ENCODE measurements around the gene BTG4.
A peak's percentile ranks its signal among the peaks of the same experiment; 100 is the strongest.

BTG4 gene

DNA sequence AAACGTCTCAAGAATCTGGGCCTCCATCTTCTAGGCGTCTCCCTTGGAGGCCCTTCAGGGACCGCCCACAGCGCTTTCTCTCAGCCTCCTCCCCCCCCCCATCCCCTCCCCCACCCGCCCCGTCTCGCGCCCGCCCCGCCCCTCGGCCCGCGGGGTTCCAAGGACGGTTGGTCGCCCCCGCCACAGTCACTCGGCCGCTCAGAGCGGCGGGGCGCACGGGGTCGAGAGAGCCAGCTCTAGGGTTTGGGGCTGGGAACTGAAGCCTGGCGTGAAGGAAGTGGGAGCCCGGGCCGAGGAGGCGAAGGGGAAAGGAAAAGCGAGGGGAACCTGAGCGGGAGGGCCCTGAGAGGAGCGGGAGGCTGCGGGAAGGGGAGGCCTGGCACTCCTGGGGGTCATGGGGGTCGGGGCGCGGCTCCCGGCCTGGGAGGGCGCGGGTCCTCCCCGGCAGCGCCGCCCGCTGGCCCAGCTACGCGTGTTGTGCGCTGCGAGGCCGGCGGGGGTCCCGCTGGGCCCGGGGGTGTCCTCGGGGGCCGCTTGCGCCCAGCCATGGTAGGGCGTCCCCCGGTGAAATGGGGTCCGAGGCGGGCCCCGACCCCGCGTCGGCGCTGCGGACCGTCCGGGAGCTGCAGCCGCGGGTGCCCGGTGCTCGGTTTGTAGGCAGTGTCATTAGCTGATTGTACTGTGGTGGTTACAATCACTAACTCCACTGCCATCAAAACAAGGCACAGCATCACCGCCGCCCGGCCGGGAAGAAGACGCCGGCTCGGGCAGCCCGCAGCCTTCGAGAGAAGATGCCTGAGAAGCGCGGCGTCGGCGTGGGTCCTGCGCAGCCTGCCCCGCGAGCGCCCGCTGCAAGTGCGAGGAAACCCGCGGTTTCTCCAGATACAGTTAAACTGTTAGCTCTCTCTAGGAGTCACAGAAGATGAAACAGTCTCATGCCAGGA lies at the start of gene BTG4:
Gene BTG4, minus strand, starts transcription at position 91 of the 944 bp plus-strand sequence. CDS start 13,610 bp downstream, outside the sequence.
- no peak for DNase-seq

DNA sequence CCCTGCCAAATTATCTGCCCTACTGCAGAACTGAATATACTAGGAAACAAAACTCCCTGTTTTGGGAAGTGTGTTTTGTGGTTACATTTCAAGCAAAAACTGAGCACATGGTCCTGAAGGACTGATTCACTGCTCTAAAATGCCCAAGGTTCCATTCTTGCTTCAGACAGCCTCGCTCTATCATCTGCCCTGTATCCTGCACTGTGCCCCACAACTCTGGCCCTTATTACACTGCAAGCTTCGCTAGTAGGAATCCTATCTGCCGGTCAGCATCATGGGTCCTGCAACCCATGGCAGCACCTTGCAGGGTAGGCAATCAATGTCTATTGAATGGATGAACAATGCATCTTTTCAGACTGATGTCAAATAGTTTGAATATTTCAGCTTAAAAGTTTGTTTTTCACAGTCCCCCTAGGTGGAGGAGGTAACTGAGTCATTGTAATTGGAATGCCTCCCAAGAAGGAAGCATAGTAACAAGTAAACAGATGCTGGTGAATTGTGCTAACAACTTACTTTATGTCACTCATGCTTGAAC lies 49.7 kb upstream of the BTG4 start:
- DNase-seq: no peak

DNA sequence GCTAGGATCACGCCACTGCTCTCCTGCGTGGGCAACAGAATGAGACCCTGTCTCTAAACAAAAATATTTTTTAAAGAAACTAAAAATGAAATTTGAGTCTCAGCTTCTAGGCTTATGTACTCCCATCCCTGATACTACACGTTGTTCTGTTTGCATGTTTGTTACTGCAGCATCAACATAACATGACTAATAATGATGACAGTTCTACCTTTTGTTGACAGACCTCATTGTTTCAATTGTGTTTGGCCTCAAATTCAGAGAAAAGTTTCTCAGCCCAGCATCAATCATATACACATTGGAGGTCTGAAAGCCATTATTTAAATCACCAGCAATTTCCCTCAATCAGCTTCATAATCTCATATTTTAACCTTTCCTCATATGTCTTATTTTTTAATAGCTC lies 49.1 kb upstream of the BTG4 start:
- DNase-seq: no peak

DNA sequence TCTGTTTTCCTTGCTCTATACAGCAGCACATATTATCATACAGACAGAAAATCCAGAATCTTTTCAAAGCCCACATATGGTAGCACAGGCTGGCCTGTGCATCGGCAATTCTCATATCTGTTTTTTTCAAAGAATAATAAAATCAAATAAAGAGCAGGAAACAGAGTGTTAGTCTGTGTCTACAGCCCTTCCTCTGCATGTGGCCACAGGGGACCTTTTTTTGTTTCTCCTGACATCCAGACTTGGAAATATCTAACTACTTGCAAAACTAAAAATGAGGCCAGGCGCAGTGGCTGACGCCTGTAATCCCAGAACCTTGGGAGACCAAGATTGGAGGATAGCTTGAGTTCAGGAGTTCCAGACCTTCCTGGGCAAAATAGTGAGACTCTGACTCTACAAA lies 48.6 kb upstream of the BTG4 start:
- DNase-seq: no peak

DNA sequence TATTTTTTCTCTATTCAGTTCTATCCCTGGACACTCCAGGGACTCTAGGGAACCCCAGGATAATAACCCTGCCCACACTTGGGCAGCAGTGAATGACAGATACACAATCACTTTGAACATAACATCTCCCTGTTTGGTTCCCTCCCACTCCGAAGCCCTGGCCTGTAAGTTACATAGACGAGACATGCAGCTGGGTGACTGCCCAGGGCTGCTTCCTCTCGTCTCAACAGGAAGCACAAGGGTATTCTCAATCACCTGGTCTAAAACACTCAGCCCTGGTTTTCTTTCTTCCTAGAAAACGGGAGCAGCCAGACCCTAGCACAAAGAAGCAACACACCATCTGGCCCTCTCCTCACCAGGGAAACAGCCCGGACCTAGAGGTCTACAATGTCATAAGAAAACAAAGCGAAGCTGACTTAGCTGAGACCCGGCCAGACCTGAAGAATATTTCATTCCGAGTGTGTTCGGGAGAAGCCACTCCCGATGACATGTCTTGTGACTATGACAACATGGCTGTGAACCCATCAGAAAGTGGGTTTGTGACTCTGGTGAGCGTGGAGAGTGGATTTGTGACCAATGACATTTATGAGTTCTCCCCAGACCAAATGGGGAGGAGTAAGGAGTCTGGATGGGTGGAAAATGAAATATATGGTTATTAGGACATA lies 47.7 kb upstream of the BTG4 start:
- no peak for DNase-seq

DNA sequence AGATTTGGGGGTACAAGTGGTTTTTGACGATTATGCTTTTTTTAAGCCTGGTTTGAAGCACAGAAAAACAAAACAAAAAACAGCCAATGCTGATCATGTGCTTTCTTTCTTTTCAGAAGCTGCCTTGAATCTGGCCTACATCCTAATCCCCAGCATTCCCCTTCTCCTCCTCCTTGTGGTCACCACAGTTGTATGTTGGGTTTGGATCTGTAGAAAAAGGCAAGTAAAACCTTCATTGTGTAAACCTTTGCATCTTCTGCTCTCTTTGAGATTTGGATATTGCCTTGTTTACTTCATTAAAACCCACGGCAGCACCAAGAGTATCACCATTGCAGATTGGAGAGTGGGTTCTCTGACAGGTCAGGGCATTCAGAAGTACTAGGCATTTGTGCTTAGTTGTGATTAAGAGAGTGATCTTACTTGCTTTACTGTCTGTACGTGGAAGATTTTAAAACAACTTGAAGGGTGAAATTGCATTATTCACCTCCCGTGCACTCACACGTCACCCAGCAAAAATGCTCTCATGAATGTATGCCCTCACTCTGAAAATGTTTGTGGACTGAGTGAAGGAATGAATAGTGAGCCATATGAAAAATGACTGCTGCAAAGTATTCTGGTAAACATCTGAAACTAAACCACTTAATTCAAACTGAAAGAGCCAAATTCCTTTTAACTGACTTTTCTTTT lies 45.4 kb upstream of the BTG4 start:
- DNase-seq: no peak

DNA sequence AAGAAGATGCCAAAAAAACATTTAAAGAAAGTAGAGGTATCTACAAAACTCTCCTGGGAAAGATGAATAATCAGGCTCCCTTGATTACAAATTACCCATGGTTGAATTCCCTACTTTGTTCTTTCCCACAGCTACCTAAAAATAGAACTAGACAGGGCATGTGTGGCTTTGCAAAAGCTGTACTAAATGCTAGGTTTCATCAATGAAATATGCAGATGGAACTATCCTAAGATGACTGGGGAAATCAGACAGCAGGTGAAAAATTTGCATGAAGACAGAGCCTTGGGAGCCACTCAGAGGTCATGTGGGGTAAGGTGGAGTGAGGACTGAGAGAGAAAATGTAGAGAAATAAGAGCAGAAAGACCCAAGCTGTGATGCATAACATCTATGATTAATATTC lies 43.1 kb upstream of the BTG4 start:
- DNase-seq: no peak

DNA sequence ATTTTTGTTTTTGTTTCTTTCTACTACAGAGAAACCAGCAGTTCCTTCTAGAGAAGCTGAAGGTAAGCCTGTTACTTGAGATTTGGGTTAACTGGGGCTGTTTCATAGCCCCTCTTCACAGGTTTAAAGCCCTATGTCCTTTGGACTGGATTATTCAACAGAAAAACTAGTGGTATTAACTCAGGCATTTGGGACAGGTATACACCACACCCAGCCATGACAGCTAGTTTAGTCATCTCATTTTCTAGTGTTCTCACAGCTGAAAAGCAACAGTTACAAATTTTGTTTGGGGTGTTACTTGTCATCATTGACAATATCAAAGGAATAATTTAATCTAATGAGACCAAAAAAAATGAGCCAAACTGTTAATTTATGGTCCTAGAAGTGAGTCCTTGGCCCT lies 42.3 kb upstream of the BTG4 start:
- no peak for DNase-seq

DNA sequence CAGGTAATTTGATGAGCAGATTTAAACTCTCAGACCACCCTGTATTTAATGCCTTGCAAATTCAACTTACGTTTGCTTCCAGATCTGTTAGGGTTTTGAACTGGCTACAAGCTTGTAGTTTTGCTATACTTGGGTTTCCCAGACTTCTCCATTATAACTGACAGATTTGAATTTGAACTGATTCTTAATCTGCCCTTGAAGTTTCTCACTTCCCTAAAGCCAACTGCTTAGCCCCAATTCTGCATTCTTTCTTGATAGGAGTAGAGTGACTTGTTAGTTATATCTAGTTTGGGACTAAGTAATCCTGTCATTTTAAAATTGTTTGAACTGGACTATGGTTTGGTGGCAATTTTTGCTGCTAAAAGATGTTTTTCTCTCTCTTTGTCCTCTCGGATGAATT lies 38.1 kb upstream of the BTG4 start:
- no peak for DNase-seq

DNA sequence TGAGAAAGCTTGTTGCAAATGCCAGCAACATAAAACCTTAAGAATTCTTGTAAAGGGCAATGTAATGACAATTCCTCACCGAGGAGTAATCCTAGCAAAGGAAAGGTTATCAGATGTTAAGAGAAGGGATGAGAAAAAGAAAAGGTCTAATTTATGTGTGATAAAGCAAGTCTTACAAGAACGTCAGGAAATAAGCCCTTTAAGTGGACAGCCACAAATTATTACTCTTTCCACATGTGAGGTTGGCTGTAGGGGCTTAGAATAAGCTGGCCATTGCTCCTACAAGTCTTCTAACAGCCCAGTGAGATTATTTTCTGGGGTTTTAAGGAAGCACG lies 37.6 kb upstream of the BTG4 start:
- DNase-seq: no peak

DNA sequence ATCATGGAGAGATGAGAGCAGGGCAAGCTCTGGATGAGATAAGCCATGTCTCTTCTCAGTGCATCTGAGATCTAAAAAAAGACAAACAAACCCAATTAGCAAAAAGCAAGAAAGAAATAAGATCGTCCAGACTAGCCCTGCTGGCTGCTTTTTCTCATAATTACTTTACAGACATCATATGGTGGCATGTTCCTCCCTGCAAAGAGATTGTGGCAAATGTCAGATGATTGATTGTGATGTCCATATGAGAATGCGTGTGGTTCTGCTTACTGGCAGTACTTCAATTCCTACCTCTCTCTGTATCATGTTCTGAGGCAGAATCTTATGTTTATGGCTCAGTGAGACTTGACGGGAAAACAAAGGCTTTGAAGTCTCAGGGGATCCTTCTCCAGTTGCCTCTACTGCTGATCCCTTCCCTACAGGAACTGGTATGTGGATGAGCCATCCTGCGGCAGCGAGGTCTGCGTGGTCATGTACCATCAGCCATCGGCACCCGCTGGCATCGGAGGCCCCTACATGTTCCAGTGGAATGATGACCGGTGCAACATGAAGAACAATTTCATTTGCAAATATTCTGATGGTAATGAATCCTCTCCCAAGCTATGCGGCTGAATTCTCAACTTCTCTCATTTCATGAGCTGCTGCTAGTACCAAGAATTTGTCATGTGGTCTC lies 37.1 kb upstream of the BTG4 start:
- DNase-seq: no peak

DNA sequence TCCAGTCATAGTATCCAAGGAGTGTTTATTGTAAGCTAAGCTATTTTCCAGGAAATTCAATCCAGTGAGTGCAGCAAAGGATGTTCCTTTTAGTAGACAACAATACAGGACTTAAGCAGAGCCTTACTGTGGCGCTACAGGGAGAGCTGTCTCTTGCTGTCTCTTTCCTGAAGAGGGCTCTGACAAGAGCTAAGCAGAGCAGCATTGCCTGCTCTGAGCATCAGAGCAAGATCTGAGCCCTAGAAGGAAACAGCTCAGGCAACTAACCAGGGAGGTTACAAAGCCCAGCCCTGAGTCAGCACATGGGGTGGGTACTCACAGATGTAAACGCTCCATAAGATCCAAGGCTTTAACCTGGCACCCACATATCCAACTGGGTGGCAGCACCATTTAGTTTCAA lies 36.3 kb upstream of the BTG4 start:
- no peak for DNase-seq

DNA sequence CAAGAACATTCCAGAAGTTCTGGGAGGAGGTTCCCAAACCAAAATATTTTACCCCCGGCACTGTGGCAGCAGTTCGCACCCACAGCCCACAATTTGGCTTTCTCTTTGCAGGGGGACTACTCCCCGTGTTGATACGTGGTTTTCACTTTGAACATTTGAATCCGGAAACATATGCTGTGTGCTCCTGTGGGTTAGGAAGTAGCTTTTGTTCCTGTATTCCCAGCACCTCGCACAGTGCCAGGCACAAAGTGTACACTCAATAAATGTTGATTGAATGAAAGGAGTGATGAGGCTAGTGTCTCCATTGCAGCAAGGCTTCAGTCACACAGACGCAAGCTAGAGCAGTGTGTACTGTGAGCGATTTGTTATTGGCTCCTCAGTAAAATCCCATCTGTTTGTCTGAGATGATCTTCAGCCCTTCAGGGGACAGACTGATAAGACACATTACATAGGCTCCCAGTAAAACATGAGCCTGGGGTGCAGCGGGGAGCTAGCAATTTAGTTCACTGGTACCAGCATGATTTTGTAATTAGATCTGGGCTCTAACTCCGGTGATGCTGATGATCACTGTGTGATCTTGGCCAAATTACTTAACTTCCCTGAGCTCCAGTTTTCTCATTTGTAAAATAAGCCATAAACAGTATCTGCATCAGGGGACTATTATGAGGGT lies 30.6 kb upstream of the BTG4 start:
- no peak for DNase-seq

DNA sequence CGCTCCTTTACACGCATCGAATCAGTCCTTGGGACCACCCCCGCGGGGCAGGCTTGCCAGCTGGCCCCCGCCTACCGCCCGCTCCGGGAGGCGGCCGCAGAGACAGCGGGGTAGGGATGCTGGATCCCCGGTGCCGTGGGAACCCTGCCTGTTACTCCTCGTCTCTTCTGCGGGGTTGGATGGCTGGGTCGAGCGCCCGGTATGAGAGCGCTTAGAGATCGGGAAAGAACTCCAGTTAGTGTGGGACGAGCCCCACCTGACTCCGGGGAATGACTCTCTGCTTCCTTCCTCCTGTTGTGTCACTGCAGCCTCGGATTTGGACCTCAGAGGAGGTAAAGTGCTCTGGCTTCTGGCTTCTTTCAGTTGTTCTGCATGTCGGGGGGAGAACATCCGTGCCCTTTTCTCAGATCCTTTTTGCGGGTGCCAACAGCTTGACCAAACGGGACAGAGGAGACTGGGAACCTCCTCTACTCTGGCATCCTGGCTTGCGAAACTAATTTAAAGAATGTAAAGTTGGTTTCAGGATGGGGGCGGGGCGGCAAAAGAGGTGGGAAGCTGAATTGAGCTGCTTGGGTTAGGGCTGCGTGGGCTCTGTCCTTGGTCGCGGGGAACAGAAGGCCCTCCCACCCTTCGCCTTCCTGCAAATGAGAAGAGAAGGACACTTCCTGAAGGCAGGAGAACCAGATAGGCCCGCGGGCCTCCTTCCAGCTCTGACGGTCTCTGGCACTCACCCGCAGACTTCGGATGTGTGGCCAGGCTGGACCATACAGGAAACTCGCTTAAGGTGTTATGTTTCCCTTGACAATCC lies 29.3 kb upstream of the BTG4 start:
- DNase-seq: no peak

DNA sequence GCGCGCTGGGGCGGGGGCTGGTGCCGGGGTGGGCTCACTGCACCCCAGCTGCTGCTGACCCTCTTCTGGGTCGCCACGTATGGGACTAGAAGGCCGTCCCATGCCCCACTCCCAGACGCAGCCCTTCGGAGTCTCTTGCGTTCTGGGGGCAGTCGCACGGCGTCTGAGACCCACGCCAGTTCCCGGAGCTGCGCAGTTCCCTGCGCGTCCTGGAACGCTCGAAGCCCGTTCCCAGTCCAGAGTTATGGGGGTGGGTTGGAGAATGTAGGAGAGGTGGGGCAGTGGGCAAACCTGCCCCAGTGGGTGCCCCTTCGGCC lies 28.7 kb upstream of the BTG4 start:
- DNase-seq: peak; percentile 24

DNA sequence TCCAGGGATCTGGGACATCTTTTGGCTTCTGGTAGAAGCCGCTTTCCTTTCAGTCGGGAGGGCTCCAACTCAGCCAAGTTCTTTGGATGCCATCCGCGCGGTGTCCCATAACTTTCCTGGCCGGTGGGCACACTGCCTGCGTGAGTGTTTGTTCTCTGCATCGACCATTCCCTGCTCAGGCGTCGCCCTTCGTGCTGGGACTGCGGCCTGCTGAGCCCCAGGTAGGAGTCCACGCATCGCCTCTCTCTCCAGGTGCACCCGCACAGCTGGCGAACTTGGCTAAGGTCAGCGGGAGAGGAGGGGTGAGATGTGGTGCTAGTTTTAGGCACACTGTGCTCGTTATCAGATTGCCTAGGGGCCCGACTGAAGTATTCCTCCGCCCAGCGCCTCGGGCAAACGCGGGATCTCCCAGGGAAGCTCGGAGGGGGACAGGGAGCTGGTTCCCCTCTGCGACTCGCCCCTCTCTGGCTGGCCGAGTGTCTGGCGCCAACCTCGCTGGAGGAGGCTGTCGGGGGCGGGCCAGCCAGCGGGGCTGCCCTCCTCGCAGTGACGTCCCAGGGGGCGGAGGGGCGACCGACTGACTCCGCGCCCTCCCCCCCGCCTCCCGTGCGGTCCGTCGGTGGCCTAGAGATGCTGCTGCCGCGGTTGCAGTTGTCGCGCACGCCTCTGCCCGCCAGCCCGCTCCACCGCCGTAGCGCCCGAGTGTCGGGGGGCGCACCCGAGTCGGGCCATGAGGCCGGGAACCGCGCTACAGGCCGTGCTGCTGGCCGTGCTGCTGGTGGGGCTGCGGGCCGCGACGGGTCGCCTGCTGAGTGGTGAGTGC lies 28.1 kb upstream of the BTG4 start, which contains the start of gene LAYN:
Gene LAYN, plus strand, starts transcription at position 607 of the 823 bp plus-strand sequence. Its CDS starts 124 bp downstream, at position 731.
- peak; percentile 29 for DNase-seq

DNA sequence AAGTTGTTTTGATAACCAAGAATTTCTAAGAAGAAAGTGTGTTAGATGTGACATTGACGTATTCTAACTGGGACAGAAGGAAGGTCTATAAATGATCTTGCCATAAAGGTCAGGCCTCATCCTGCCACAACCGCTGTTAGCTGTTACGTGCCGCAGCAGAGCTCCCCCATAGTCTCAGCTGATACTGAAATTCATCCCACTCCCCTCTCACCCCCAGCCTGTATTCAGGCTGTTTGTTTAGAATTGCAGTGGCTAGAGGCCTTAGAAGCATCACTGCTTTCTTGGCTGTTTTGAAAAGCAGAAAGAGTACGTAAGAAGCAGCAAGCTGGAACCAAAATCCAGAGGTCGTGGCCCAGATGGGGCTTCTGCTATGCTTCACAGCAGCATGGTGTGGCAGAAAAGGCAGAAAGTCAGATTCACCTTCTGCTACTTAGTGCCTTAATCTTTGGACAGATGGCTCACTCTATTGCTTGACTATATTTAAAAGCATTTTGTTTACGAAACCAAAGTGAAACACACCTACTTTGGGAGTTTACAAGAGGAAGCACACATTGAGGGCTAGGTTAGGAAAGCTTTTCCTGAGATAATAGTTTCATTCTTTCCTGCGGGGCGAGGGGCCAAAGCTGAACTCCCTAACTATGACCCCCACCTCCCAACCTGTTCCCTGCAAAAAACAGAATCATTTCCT lies 27.4 kb upstream of the BTG4 start:
- no peak for DNase-seq

DNA sequence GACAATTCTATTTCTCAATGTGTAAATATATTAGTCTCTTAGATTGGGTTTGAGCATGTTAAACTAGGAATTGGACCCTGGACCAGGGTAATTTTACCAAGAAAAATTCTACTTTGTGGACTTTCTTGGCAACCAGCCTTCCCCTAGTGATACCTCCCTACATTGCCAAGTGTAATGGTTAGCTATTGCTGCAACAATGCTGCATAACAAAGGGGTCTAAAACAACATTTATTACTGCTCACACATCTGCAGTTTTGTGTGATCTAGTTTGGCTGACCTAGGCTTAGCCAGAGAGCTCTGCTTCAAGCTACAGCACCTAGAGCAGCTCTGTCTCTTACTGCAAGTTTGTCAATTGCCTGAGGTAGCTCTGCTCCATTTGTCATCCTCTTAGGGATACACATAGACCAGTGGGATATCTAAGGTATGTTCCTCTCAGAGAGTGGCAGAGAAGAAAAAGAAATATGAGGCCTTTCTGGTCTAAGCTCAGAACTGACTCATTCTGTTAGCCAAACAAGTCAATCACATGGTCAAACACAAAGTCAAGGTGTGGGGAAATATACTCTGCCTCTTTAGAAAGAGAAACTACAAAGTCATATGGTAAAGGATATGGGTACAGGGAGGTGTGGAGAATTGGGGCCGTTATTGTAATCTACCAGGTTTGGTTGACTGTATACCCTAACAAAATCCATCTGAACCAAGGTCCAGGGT lies 26.4 kb upstream of the BTG4 start:
- DNase-seq: no peak

DNA sequence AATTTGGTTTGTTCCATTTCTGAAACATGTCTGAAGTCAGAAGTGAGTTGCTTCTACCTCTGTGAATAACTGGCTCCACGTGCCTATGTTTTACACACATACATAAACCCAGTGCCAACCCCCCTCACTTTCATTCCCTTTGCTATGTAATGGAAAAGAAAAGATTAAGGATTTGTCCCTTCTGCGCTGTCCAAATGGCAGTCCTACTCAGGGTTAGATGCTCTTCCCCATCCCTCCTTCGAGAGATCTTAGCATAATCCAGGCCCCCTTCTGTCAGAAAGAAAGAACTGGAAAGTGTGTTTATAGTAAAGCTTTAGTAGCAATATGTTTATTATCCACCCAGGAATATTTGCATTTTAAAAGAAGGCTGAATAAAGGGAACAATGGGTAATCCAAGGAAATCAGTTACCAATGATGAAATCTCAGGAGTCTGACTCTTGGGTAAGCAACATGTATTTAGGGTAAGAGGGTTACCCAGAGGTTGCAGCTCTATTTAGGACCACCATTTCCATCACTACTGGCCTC lies 25.2 kb upstream of the BTG4 start:
- DNase-seq: no peak

Measured in DMS79 (cell line).